Fibroblast of mammary gland (primary cell): ENCODE measurements around the gene SREK1.
A peak's percentile ranks its signal among the peaks of the same experiment; 100 is the strongest.

Experiments used
- DNase-seq: peaks from one replicate; pipeline ENCODE4 v3.0.0-alpha.2; 2010; ENCODE audit warnings: low read depth
- H3K4me3 ChIP-seq: 2 replicates; pipeline ENCODE4 v1.5.1; 2011; ENCODE audit warnings: low read depth, mild to moderate bottlenecking, low read length, moderate library complexity; ENCODE audit not compliant: control insufficient read depth
- CTCF ChIP-seq: conservative IDR thresholded peaks from 2 replicates; pipeline ENCODE4 v1.5.1; 2011; ENCODE audit warnings: low read depth, low read length, inconsistent platforms; ENCODE audit not compliant: control insufficient read depth, insufficient read depth

SREK1 gene

GRCh38 chr5:66143473-66144073 is 527 bp upstream of the SREK1 start:
- peak overlapping the region; percentile 96 for H3K4me3 ChIP-seq
- no peak for DNase-seq
- TF ChIP-seq CTCF = no peak

GRCh38 chr5:66144834-66145390 is 812 bp downstream of the SREK1 start:
- no peak for DNase-seq
- no peak for TF ChIP-seq CTCF
- H3K4me3 ChIP-seq = peak overlapping the region; percentile 96

DNA sequence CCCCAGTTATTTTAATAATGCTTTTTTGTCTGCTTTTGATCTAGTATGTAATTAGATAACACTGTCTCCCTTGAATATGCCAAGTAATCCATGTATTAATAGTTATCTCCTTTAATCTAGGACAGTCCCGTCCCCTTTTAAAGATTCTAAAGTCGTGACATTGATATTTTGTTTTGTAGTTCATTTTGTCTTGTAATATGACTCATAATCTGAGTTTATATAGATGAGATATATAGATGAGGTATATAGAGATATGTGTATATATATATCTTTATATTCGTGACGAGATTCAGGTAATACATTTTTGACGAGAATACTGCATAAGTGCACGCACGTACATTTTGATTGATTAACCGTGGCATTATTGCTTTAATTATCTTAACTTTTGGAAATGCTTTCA is 1.6 kb downstream of the SREK1 start:
- peak overlapping the region; percentile 96 for H3K4me3 ChIP-seq
- no peak for TF ChIP-seq CTCF
- DNase-seq = no peak

GRCh38 chr5:66149950-66150349 is 5.8 kb downstream of the SREK1 start:
- DNase-seq = peak; percentile 54
- TF ChIP-seq CTCF = no peak
- no peak overlapping the region for H3K4me3 ChIP-seq

- TF ChIP-seq CTCF = no peak
- DNase-seq = peak; percentile 35
- no peak overlapping the region for H3K4me3 ChIP-seq
Observed at GRCh38 chr5:66151030-66151429, 6.9 kb downstream of the SREK1 start.

- TF ChIP-seq CTCF = no peak
- H3K4me3 ChIP-seq = no peak overlapping the region
- no peak for DNase-seq
Observed at GRCh38 chr5:66151491-66151890, 7.4 kb downstream of the SREK1 start.
